Left ventricle myocardium inferior (tissue), 1 donor: ENCODE results near the gene NRXN3. TPM values are rescaled to one million over a fixed set of nuclear protein-coding genes. Genes with fewer than 3 reads are reported as not detected.

Experiments used
- DNase-seq: peaks from one replicate; pipeline ENCODE4 v3.0.0-alpha.2; 2020
- H3K27ac ChIP-seq: fragments of 200-600 bp; replicated peaks from 2 replicates; pipeline ENCODE4 v1.8.0; 2021
- H3K27me3 ChIP-seq: fragments of 200-600 bp; 2 replicates; pipeline ENCODE4 v1.8.0; 2021; ENCODE audit warnings: low read depth
- H3K36me3 ChIP-seq: fragments of 200-600 bp; 2 replicates; pipeline ENCODE4 v1.8.0; 2021
- H3K4me1 ChIP-seq: fragments of 200-600 bp; 2 replicates; pipeline ENCODE4 v1.8.0; 2021
- H3K4me3 ChIP-seq: fragments of 200-600 bp; 2 replicates; pipeline ENCODE4 v1.8.0; 2021; ENCODE audit warnings: mild to moderate bottlenecking, moderate library complexity
- H3K9me3 ChIP-seq: fragments of 200-600 bp; replicated peaks from 2 replicates; pipeline ENCODE4 v1.8.0; 2021
- CTCF ChIP-seq: fragments of 200-600 bp; IDR thresholded peaks from 2 replicates; pipeline ENCODE4 v1.8.0; 2021; ENCODE audit warnings: antibody characterized with exemption, mild to moderate bottlenecking, borderline replicate concordance
- intact Hi-C: fragments of 100-400 bp; cut with micrococcal nuclease; formaldehyde crosslinking; loops from one replicate; pipeline ENCODE4 v1.11.0; 2022
- long read RNA-seq: library from polyadenylated mRNA; unstranded; transcript quantifications from one replicate; pipeline ENCODE4 v2.0.0, GENCODE V29; 2021
- total RNA-seq: library from RNA; stranded (reverse); fragmentation: NEBNext Ultra II Directional; extraction: Animal tissue kit (Norgen Biotek cat#: 25700); gene quantifications from one replicate; pipeline ENCODE4 v1.2.1, GENCODE V29; 2021
- donor health status: DM: no; HTN: yes; CAD: no; lungs with severe emphysema.

NRXN3 gene
- 1.2 TPM for total RNA-seq
- long read RNA-seq = 0 reads

GRCh38 chr14:78170203-78170602 lies at the start of gene NRXN3:
Gene NRXN3 (plus strand): TSS chr14:78170373. CDS start chr14:78243094, 72,721 bp downstream.
- Histone ChIP-seq H3K4me3 (no peak within 1 kb of the TSS), H3K36me3 (no peaks in the 10 kb centered on the region), H3K27ac (no peak within 1 kb of the TSS), H3K27me3 (peaks cover 99% of the 10 kb centered on the region), H3K4me1 (no peaks in the 10 kb centered on the region), H3K9me3 (no peaks in the 10 kb centered on the region)
- DNase-seq = no peak
- no peak for TF ChIP-seq CTCF
- intact Hi-C loops = no loop called here

DNA sequence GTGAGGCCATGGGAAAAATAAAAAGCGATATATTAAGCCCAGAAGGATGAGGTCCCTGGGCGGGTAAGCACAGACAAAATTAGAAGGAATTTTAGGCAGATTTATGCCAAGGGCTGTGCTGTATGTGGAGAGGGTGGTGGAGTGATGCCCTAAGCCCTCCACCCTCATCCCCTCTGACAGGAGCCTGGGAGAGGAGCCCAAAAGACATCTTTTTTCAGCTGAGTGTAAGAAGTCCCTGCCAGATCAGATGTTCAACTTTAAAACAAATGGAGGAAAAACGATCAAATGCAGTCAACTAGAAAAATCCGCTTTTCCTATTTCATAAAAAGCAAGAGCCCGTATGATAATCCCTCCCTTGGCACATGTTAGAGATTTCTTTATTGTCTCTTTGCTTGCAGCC lies 47.7 kb upstream of the NRXN3 start:
- Histone ChIP-seq H3K4me3 (no peak overlapping the region), H3K4me1 (no peaks in the 10 kb centered on the region), H3K27ac (no peak overlapping the region), H3K36me3 (no peaks in the 10 kb centered on the region), H3K9me3 (peaks cover 12% of the 10 kb centered on the region), H3K27me3 (peaks cover 27% of the 10 kb centered on the region)
- DNase-seq = no peak
- TF ChIP-seq CTCF = no peak
- intact Hi-C loops = no loop called here

DNA sequence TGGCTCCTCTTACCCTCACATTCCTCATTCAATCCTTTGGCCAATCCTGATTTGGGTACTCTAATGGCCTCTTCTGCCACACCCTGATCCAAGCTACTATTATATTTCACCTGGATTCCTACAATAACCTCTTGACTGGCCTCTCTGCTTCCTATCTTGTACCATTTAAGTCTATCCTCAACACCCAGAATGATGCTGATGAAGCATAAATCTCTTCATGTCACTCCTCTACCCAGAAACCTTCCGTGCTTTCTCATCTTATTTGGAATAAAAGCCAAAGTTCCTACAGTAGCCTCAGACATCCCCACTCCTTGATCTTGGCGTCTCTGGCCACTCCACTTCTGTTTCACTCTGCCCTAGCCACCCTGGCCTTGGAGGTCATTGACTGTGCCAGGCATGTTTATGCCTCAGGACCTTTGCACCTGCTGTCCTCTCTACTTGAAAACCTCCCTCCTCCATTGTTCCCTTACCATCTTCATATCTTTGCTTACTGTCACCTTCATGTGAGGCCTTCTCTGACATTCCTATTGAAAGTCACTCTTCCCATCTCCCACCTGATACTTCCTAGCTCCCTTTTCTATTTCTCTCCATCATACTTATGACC lies 46.4 kb upstream of the NRXN3 start:
- H3K4me3 ChIP-seq = no peak overlapping the region
- intact Hi-C loops = no loop called here
- TF ChIP-seq CTCF = no peak
- no peak for DNase-seq
- H3K36me3 ChIP-seq = no peaks in the 10 kb centered on the region
- peaks cover 27% of the 10 kb centered on the region for H3K27me3 ChIP-seq
- no peaks in the 10 kb centered on the region for H3K4me1 ChIP-seq
- H3K27ac ChIP-seq = no peak overlapping the region
- H3K9me3 ChIP-seq = peaks cover 7% of the 10 kb centered on the region

GRCh38 chr14:78127961-78128360 lies 42.2 kb upstream of the NRXN3 start:
- intact Hi-C loops = no loop called here
- TF ChIP-seq CTCF = no peak
- H3K4me3 ChIP-seq = no peak overlapping the region
- peaks cover 35% of the 10 kb centered on the region for H3K27me3 ChIP-seq
- no peak for DNase-seq
- H3K4me1 ChIP-seq = no peaks in the 10 kb centered on the region
- H3K9me3 ChIP-seq = no peaks in the 10 kb centered on the region
- H3K36me3 ChIP-seq = no peaks in the 10 kb centered on the region
- no peak overlapping the region for H3K27ac ChIP-seq

DNA sequence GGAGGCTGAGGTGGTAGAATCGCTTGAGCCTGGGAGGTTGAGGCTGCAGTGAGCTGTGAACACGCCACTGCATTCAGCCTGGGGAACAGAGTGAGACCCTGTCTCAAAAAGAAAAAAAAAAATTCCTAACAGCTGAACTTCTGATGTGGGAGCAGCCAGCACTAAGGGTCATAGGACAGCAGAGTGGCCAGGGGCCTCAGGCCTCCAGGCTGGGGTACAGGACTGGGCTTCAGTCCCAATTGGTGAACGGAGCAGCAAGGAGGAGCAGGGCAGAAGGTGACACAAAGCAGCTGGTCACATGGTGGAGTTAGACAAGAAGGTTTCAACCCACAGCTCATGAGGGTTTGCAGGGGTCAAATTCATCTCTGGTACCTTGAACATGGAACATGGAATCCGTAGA lies 40.8 kb upstream of the NRXN3 start:
- no peaks in the 10 kb centered on the region for H3K36me3 ChIP-seq
- no peaks in the 10 kb centered on the region for H3K9me3 ChIP-seq
- H3K27ac ChIP-seq = no peak overlapping the region
- no peak overlapping the region for H3K4me3 ChIP-seq
- intact Hi-C loops = no loop called here
- DNase-seq = no peak
- H3K27me3 ChIP-seq = peaks cover 29% of the 10 kb centered on the region
- no peaks in the 10 kb centered on the region for H3K4me1 ChIP-seq
- no peak for TF ChIP-seq CTCF
